Prostate gland (tissue), 2 donors: ENCODE data around the gene MUC2.

ENCODE experiments used
- CTCF ChIP-seq, 4 experiments: fragments of 200-600 bp in 2 of 4; fragments of 450-650 bp in 2 of 4; sonication (generic) in 2 of 4; IDR thresholded peaks; 1 replicate in 3 of 4; 2 replicates in 1 of 4; pipeline ENCODE4 v1.5.1; 2016 to 2019; ENCODE audit warnings: antibody characterized with exemption in 4 of 4, mild to moderate bottlenecking in 2 of 4, moderate library complexity in 2 of 4
- POLR2A ChIP-seq: fragments of 450-650 bp; IDR thresholded peaks from one replicate; pipeline ENCODE4 v1.6.1; 2016; ENCODE audit warnings: antibody characterized with exemption, mild to moderate bottlenecking

GRCh38 chr11:1100417-1101245 lies 26.0 kb downstream of the MUC2 start:
- no peak for TF ChIP-seq POLR2A
- TF ChIP-seq CTCF (IDR thresholded peaks at IDR 0.05): no peak
